Measurements from ENCODE around the gene SCN4A.

Gene SCN4A

DNA sequence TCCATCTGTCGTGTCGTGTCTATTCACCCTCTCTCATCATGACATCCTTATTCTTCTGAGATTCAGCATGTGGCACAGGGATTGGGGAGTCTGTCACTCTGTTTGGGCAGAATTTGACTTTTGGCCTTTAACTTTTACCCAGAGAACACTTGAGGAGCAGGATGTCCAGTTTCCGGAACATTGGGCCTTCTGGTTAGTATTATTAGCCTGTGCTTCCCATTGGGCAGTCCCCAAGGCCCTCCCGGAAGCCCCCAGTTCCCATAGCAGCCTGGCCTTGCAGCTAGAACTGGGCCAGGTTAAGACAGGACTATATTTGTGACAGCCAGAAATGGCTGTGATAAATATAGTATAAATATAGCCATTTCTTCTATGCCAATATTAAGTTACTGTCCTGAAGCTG lies 9.6 kb downstream of the SCN4A start:
- H3K4me3 ChIP-seq (ENCODE audit: low read depth, low read length): no peak overlapping the region
- no peak for DNase-seq (ENCODE audit: low read depth)
- no peak for TF ChIP-seq MYC (IDR thresholded peaks at IDR 0.05; ENCODE audit: low read depth, low read length)
- TF ChIP-seq, protein P1, sequence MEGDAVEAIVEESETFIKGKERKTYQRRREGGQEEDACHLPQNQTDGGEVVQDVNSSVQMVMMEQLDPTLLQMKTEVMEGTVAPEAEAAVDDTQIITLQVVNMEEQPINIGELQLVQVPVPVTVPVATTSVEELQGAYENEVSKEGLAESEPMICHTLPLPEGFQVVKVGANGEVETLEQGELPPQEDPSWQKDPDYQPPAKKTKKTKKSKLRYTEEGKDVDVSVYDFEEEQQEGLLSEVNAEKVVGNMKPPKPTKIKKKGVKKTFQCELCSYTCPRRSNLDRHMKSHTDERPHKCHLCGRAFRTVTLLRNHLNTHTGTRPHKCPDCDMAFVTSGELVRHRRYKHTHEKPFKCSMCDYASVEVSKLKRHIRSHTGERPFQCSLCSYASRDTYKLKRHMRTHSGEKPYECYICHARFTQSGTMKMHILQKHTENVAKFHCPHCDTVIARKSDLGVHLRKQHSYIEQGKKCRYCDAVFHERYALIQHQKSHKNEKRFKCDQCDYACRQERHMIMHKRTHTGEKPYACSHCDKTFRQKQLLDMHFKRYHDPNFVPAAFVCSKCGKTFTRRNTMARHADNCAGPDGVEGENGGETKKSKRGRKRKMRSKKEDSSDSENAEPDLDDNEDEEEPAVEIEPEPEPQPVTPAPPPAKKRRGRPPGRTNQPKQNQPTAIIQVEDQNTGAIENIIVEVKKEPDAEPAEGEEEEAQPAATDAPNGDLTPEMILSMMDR (IDR thresholded peaks at IDR 0.05; ENCODE audit: low read depth, low read length): no peak
- TF ChIP-seq, protein P2, sequence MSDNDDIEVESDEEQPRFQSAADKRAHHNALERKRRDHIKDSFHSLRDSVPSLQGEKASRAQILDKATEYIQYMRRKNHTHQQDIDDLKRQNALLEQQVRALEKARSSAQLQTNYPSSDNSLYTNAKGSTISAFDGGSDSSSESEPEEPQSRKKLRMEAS (IDR thresholded peaks at IDR 0.05; ENCODE audit: low read depth, low read length): no peak
- no peak for TF ChIP-seq POLR2A (IDR thresholded peaks at IDR 0.05; ENCODE audit: extremely low read depth, insufficient read length)

DNA sequence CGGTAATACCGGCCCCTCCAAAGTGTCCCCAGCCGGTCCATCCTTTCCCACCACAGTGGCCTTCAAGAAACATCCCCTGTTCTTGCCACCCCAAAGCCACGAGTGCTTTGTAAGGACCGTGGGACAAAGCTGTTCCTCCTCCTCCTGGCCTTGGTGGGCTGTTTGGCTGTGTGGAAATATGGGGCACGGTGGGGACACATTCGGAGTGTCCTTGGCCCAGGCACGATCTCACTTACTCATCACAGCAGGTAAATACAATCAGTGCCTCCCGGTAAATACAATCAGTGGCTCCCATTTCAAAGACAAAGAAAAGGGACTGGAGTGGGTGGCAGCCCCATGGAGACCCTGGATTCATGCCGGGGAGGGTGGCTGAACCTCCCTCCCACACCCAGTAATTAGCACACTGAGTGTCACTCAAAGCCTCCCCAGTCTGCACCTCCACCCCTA lies 10.4 kb downstream of the SCN4A start:
- no peak for DNase-seq (ENCODE audit: low read depth)
- TF ChIP-seq, protein P2 (IDR thresholded peaks at IDR 0.05; ENCODE audit: low read depth, low read length): no peak
- TF ChIP-seq MYC (IDR thresholded peaks at IDR 0.05; ENCODE audit: low read depth, low read length) (no peak), POLR2A (IDR thresholded peaks at IDR 0.05; ENCODE audit: extremely low read depth, insufficient read length) (no peak)
- TF ChIP-seq, protein P1 (IDR thresholded peaks at IDR 0.05; ENCODE audit: low read depth, low read length): no peak
- no peak overlapping the region for H3K4me3 ChIP-seq (ENCODE audit: low read depth, low read length)

DNA sequence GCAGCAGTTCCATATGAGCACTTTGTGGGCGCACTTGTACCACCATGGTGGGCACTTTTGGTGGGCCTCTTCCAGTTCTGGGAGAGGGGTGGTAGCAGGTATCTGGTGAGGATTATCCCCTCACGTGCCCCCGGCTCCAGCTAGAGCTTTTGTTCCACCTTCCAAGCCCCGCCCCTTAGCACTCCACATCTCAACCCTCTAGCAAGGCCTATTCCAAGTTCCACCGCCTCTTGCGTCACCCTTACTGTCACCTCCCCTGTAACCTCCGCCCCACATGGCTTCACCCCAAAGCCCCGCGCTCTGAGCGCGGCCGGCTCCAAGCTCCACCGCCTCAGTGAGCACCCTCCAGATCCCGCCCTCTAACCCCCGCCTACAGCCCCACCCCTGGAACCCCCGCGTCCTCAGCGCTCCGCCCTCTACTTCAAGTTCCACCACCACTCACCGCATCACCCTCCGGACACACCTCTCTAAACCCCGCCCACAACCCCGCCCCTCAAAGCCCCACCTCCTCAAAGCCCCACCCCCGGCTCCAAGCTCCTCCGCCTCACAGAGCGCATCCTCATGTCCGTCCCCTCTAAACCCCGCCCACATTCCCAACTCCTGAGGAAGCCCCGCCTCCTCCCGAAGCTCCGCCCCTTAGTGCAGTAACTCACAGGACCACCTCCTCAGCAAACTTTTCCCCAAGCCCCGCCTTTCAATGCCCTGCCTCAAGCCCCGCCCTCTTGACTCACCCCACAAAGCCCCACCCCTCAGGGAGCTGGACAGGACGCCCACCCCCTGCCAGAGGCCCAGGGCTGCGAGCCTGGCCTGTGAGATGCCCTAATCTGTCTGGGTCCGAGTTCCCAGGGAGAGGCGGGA lies 11.1 kb downstream of the SCN4A start:
- TF ChIP-seq POLR2A (IDR thresholded peaks at IDR 0.05; ENCODE audit: extremely low read depth, insufficient read length) (no peak), MYC (IDR thresholded peaks at IDR 0.05; ENCODE audit: low read depth, low read length) (no peak)
- TF ChIP-seq, protein P2 (IDR thresholded peaks at IDR 0.05; ENCODE audit: low read depth, low read length): no peak
- TF ChIP-seq, protein P1 (IDR thresholded peaks at IDR 0.05; ENCODE audit: low read depth, low read length): no peak
- DNase-seq (ENCODE audit: low read depth): peak; percentile 60
- H3K4me3 ChIP-seq (ENCODE audit: low read depth, low read length): no peak overlapping the region

DNA sequence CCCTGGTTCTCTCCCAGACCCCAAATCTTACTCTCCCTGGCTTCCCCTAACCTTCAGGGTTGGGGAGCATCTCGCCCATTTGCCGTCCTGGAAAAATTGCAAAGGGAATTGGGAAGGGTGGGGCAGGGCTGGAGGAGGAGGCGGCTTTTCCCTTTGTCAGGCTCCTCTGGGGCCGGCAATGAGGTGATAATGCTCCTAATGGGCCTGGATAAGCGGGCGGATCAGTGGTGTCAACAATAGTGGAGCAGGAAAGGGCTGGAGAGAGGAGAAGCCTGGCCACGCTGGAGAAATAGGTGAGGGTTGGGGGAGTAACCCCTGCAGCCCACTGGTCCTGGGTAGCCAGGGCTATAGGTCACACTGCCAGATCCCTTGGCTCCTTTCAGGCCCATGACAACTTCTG lies 12.3 kb downstream of the SCN4A start:
- no peak for DNase-seq (ENCODE audit: low read depth)
- TF ChIP-seq, protein P2 (IDR thresholded peaks at IDR 0.05; ENCODE audit: low read depth, low read length): no peak
- TF ChIP-seq MYC (IDR thresholded peaks at IDR 0.05; ENCODE audit: low read depth, low read length): no peak
- TF ChIP-seq, protein P1 (IDR thresholded peaks at IDR 0.05; ENCODE audit: low read depth, low read length): no peak
- no peak for TF ChIP-seq POLR2A (IDR thresholded peaks at IDR 0.05; ENCODE audit: extremely low read depth, insufficient read length)
- H3K4me3 ChIP-seq (ENCODE audit: low read depth, low read length): no peak overlapping the region

DNA sequence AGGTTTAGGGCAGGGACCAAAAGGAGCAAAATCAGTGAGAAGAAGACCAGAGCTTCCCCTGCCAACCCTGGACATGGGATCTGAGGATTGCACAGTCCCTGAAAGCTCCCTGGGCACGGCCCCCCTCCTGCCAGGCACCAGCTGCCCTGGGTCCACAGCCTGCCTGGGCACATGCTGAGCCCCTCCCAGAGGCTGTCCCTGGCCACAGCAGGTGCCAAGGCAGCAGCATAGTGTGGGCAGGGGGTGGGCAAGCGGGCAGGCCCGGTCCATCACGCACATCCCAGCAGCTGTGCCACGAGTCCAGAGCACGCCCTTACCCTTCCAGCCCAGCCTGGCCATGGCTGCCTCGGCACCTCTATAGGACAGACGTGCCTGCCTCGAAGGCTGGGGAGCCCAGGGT lies 12.7 kb downstream of the SCN4A start:
- H3K4me3 ChIP-seq (ENCODE audit: low read depth, low read length): no peak overlapping the region
- TF ChIP-seq, protein P1 (IDR thresholded peaks at IDR 0.05; ENCODE audit: low read depth, low read length): no peak
- TF ChIP-seq MYC (IDR thresholded peaks at IDR 0.05; ENCODE audit: low read depth, low read length): no peak
- TF ChIP-seq POLR2A (IDR thresholded peaks at IDR 0.05; ENCODE audit: extremely low read depth, insufficient read length): no peak
- TF ChIP-seq, protein P2 (IDR thresholded peaks at IDR 0.05; ENCODE audit: low read depth, low read length): no peak
- DNase-seq (ENCODE audit: low read depth): no peak

Data from NB4 (cell line).